ENCODE data around the gene CEMIP. TPM values are rescaled to one million over a fixed set of nuclear protein-coding genes. Genes with fewer than 3 reads are reported as not detected.

Gene CEMIP
- total RNA-seq, 4 donors from 2014 or later, result 0.27 to 0.32 TPM; not detected in 2

- 83 to 100% methylated on average over 2 to 7 of the region's 7 CpGs for WGBS, 2 donors (ENCODE audit: low coverage in 1 of 2)
- TF ChIP-seq POLR2AphosphoS5 (IDR thresholded peaks at IDR 0.05) (no peak), POLR2A (IDR thresholded peaks at IDR 0.05) (no peak), CTCF (IDR thresholded peaks at IDR 0.05) (no peak), EP300 (IDR thresholded peaks at IDR 0.05; ENCODE audit: low read depth) (no peak)
- DNase-seq, result no peak
- in situ Hi-C loops (cut with MboI; ENCODE audit: low pct_ligation_motif_present in 1 of 4, low pct_unique_long_range_greater_than_20kb in 1 of 4, low sequenced_read_pairs in 3 of 4) (no loop called here), intact Hi-C loops (cut with DNase I; ENCODE audit: low total_unique reads) (no loop called here)
- Histone ChIP-seq H3K27ac (no peak overlapping the region), H3K4me1 (no peaks in the 10 kb centered on the region), H3K27me3 (no peaks in the 10 kb centered on the region), H3K4me3 (no peak overlapping the region), H3K9me3 (no peaks in the 10 kb centered on the region), H3K36me3 (no peaks in the 10 kb centered on the region)
Measured at GRCh38 chr15:80895091-80895490, 115.9 kb downstream of the CEMIP start.

GRCh38 chr15:80895965-80896364, 116.8 kb downstream of the CEMIP start:
- in situ Hi-C loops (cut with MboI; ENCODE audit: low pct_ligation_motif_present in 1 of 4, low pct_unique_long_range_greater_than_20kb in 1 of 4, low sequenced_read_pairs in 3 of 4) (no loop called here), intact Hi-C loops (cut with DNase I; ENCODE audit: low total_unique reads) (no loop called here)
- no peaks in the 10 kb centered on the region for H3K36me3 ChIP-seq
- no peaks in the 10 kb centered on the region for H3K9me3 ChIP-seq
- H3K27me3 ChIP-seq, result no peaks in the 10 kb centered on the region
- no peak for DNase-seq
- H3K4me1 ChIP-seq, result no peaks in the 10 kb centered on the region
- 95 to 100% methylated on average over 1 to 2 of the region's 2 CpGs for WGBS, 2 donors (ENCODE audit: low coverage in 1 of 2)
- H3K27ac ChIP-seq, result no peak overlapping the region
- no peak overlapping the region for H3K4me3 ChIP-seq
- no peak for TF ChIP-seq CTCF (IDR thresholded peaks at IDR 0.05)
- no peak for TF ChIP-seq POLR2A (IDR thresholded peaks at IDR 0.05)
- no peak for TF ChIP-seq POLR2AphosphoS5 (IDR thresholded peaks at IDR 0.05)
- TF ChIP-seq EP300 (IDR thresholded peaks at IDR 0.05; ENCODE audit: low read depth), result no peak

- no peaks in the 10 kb centered on the region for H3K9me3 ChIP-seq
- no peaks in the 10 kb centered on the region for H3K36me3 ChIP-seq
- in situ Hi-C loops (cut with MboI; ENCODE audit: low pct_ligation_motif_present in 1 of 4, low pct_unique_long_range_greater_than_20kb in 1 of 4, low sequenced_read_pairs in 3 of 4), result no loop called here
- no peak overlapping the region for H3K27ac ChIP-seq
- no peak for DNase-seq
- WGBS, 2 donors (ENCODE audit: low coverage in 1 of 2), result 64 to 79% methylated on average over 2 of the region's 2 CpGs
- TF ChIP-seq POLR2A (IDR thresholded peaks at IDR 0.05) (no peak), POLR2AphosphoS5 (IDR thresholded peaks at IDR 0.05) (no peak), EP300 (IDR thresholded peaks at IDR 0.05; ENCODE audit: low read depth) (no peak), CTCF (IDR thresholded peaks at IDR 0.05) (no peak)
- intact Hi-C loops (cut with DNase I; ENCODE audit: low total_unique reads), result no loop called here
- no peaks in the 10 kb centered on the region for H3K4me1 ChIP-seq
- no peak overlapping the region for H3K4me3 ChIP-seq
- no peaks in the 10 kb centered on the region for H3K27me3 ChIP-seq
Measured at GRCh38 chr15:80898040-80898439, 118.9 kb downstream of the CEMIP start.

GRCh38 chr15:80902298-80902801, 123.2 kb downstream of the CEMIP start:
- intact Hi-C loops (cut with DNase I; ENCODE audit: low total_unique reads) (no loop called here), in situ Hi-C loops (cut with MboI; ENCODE audit: low pct_ligation_motif_present in 1 of 4, low pct_unique_long_range_greater_than_20kb in 1 of 4, low sequenced_read_pairs in 3 of 4) (no loop called here)
- Histone ChIP-seq H3K9me3 (no peaks in the 10 kb centered on the region), H3K4me1 (no peaks in the 10 kb centered on the region), H3K4me3 (no peak overlapping the region), H3K36me3 (no peaks in the 10 kb centered on the region), H3K27me3 (no peaks in the 10 kb centered on the region), H3K27ac (no peak overlapping the region)
- TF ChIP-seq EP300 (IDR thresholded peaks at IDR 0.05; ENCODE audit: low read depth) (no peak), POLR2AphosphoS5 (IDR thresholded peaks at IDR 0.05) (no peak), POLR2A (IDR thresholded peaks at IDR 0.05) (no peak), CTCF (IDR thresholded peaks at IDR 0.05) (no peak)
- DNase-seq, result no peak
- WGBS, 2 donors (ENCODE audit: low coverage in 1 of 2), result 93% methylated on average over 10 of the region's 10 CpGs; no CpG with 5 or more reads in 1 of the 2 donors

Data from transverse colon (tissue), 4 donors.